PC-3 (cell line): ENCODE results near the gene OR6T1.

ENCODE experiments used
- EZH2 ChIP-seq: fragments of 300-600 bp; sonication (generic); IDR thresholded peaks from one replicate; pipeline ENCODE4 v1.6.1; 2017; ENCODE audit warnings: antibody characterized with exemption, mild to moderate bottlenecking, low read length; ENCODE audit not compliant: unreplicated experiment
- EZH2phosphoT487 ChIP-seq: fragments of 300-600 bp; sonication (generic); IDR thresholded peaks from 2 replicates; pipeline ENCODE4 v1.6.1; 2018; ENCODE audit warnings: mild to moderate bottlenecking, antibody characterized with exemption, low read length, borderline replicate concordance
- TF ChIP-seq, protein P1 (sequence below): fragments of 300-600 bp; sonication (generic); conservative IDR thresholded peaks from 2 replicates; pipeline ENCODE4 v1.5.1; 2017; ENCODE audit warnings: antibody characterized with exemption, low read depth, mild to moderate bottlenecking, low read length

DNA sequence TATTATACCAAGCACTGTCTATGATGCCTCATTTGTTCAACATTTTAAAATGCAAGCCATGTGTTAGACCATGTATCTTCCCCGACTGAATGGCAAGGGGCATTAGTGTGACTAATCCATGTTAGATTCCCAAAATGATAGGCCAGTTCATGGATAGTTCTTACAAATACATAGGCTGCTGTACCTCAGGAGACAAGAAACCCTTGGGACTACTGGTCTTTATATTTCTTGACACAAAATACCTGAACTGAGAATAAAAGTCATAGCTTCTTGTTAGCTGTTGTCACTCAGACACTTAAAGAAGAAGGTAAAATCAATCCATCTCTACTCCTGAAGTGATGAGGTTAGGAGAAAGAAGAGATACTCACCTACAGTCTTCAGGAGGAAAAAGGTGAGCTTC lies 41.8 kb downstream of the OR6T1 start, which contains the start of gene OR8D4:
- TF ChIP-seq EZH2phosphoT487: no peak
- TF ChIP-seq, protein P1, sequence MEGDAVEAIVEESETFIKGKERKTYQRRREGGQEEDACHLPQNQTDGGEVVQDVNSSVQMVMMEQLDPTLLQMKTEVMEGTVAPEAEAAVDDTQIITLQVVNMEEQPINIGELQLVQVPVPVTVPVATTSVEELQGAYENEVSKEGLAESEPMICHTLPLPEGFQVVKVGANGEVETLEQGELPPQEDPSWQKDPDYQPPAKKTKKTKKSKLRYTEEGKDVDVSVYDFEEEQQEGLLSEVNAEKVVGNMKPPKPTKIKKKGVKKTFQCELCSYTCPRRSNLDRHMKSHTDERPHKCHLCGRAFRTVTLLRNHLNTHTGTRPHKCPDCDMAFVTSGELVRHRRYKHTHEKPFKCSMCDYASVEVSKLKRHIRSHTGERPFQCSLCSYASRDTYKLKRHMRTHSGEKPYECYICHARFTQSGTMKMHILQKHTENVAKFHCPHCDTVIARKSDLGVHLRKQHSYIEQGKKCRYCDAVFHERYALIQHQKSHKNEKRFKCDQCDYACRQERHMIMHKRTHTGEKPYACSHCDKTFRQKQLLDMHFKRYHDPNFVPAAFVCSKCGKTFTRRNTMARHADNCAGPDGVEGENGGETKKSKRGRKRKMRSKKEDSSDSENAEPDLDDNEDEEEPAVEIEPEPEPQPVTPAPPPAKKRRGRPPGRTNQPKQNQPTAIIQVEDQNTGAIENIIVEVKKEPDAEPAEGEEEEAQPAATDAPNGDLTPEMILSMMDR: no peak
- TF ChIP-seq EZH2: no peak
